CD14-positive monocyte (primary cell): ENCODE measurements around the gene NEGR1. TPM values are rescaled to one million over a fixed set of nuclear protein-coding genes. Genes with fewer than 3 reads are reported as not detected.

ENCODE experiments used
- DNase-seq, 3 donors: peaks; one replicate each; pipeline ENCODE4 v3.0.0-alpha.2; 2011 to 2022
- H2AFZ ChIP-seq: 2 replicates; pipeline ENCODE4 v1.6.0; 2012; ENCODE audit warnings: mild to moderate bottlenecking, low read depth, low read length, inconsistent platforms; ENCODE audit not compliant: insufficient read depth, poor library complexity, severe bottlenecking
- H3K27ac ChIP-seq, 2 donors: 1 replicate in 1 of 2; 2 replicates in 1 of 2; pipeline ENCODE4 v1.5.1; 2012 to 2013; ENCODE audit warnings: low read length in 2 of 2, control low read depth in 1 of 2, inconsistent platforms in 1 of 2, low read depth in 1 of 2, mild to moderate bottlenecking in 1 of 2
- H3K27me3 ChIP-seq, 2 donors: one replicate each; pipeline versions ENCODE4 v1.6.0 to v1.6.1; 2011 to 2013; ENCODE audit warnings: low read length in 2 of 2; ENCODE audit not compliant: control insufficient read depth in 2 of 2, insufficient read depth in 2 of 2
- H3K36me3 ChIP-seq, 2 donors: replicated peaks in 1 of 2; 1 replicate in 1 of 2; 2 replicates in 1 of 2; pipeline versions ENCODE4 v1.5.1 to v1.6.1; 2012 to 2013; ENCODE audit warnings: low read length in 2 of 2, control low read depth in 1 of 2, inconsistent platforms in 1 of 2, mild to moderate bottlenecking in 1 of 2; ENCODE audit not compliant: insufficient read depth in 2 of 2, control insufficient read depth in 1 of 2
- H3K4me1 ChIP-seq, 2 donors: 1 replicate in 1 of 2; 2 replicates in 1 of 2; pipeline versions ENCODE4 v1.5.1 to v1.6.1; 2012 to 2013; ENCODE audit warnings: low read length in 2 of 2, control low read depth in 1 of 2, inconsistent platforms in 1 of 2, mild to moderate bottlenecking in 1 of 2, moderate library complexity in 1 of 2; ENCODE audit not compliant: insufficient read depth in 2 of 2, control insufficient read depth in 1 of 2
- H3K4me2 ChIP-seq: replicated peaks from 2 replicates; pipeline ENCODE3; 2012; ENCODE audit warnings: low read length, moderate library complexity, mild to moderate bottlenecking; ENCODE audit not compliant: poor library complexity, severe bottlenecking; ENCODE audit errors: extremely low read depth
- H3K4me3 ChIP-seq, 3 experiments: fragments of 200-600 bp in 1 of 3; sonication (generic) in 1 of 3; replicated peaks in 1 of 3; 1 replicate in 2 of 3; 2 replicates in 1 of 3; pipeline ENCODE4 v1.5.1; 2011 to 2013; ENCODE audit warnings: low read length in 3 of 3, mild to moderate bottlenecking in 3 of 3, control low read depth in 2 of 3, low read depth in 2 of 3, inconsistent platforms in 1 of 3, moderate library complexity in 1 of 3
- H3K79me2 ChIP-seq: 2 replicates; pipeline ENCODE4 v1.6.0; 2012; ENCODE audit warnings: mild to moderate bottlenecking, control low read depth, inconsistent platforms, low read length, moderate library complexity; ENCODE audit not compliant: insufficient read depth
- H3K9ac ChIP-seq: 2 replicates; pipeline ENCODE4 v1.6.0; 2017; ENCODE audit warnings: low read length, mild to moderate bottlenecking; ENCODE audit not compliant: insufficient read depth, poor library complexity, severe bottlenecking
- H3K9me3 ChIP-seq, 2 donors: replicated peaks in 1 of 2; 1 replicate in 1 of 2; 2 replicates in 1 of 2; pipeline versions ENCODE4 v1.5.1 to v1.6.1; 2012 to 2013; ENCODE audit warnings: low read length in 2 of 2, control low read depth in 1 of 2; ENCODE audit not compliant: control insufficient read depth in 1 of 2, insufficient read depth in 1 of 2
- H4K20me1 ChIP-seq: 2 replicates; pipeline ENCODE4 v1.6.0; 2012; ENCODE audit warnings: mild to moderate bottlenecking, low read length, control low read depth, moderate library complexity; ENCODE audit not compliant: insufficient read depth
- H3K27ac Mint-ChIP-seq, 7 donors: one replicate each; pipeline ENCODE4 v1.8.0; 2020; ENCODE audit warnings: mild to moderate bottlenecking in 7 of 7, mixed read lengths in 7 of 7, moderate library complexity in 6 of 7, inconsistent platforms in 2 of 7
- H3K27me3 Mint-ChIP-seq, 3 donors: one replicate each; pipeline ENCODE4 v1.8.0; 2021 to 2022; ENCODE audit warnings: low read depth in 3 of 3, mild to moderate bottlenecking in 3 of 3, mixed read lengths in 3 of 3, moderate library complexity in 3 of 3, inconsistent platforms in 1 of 3
- H3K36me3 Mint-ChIP-seq, 2 donors: one replicate each; pipeline ENCODE4 v1.8.0; 2020; ENCODE audit warnings: mixed read lengths in 2 of 2, inconsistent platforms in 1 of 2, mild to moderate bottlenecking in 1 of 2
- H3K4me1 Mint-ChIP-seq: one replicate; pipeline ENCODE4 v1.8.0; 2020; ENCODE audit warnings: mild to moderate bottlenecking, mixed read lengths
- H3K4me3 Mint-ChIP-seq, 2 donors: one replicate each; pipeline ENCODE4 v1.8.0; 2020; ENCODE audit warnings: mild to moderate bottlenecking in 2 of 2, mixed read lengths in 2 of 2, moderate library complexity in 1 of 2
- H3K9me3 Mint-ChIP-seq, 7 donors: one replicate each; pipeline ENCODE4 v1.8.0; 2020 to 2022; ENCODE audit warnings: mixed read lengths in 7 of 7, mild to moderate bottlenecking in 6 of 7, moderate library complexity in 6 of 7, inconsistent platforms in 2 of 7
- WGBS: methylation state at CpG from one replicate; pipeline ENCODE4 v1.1.5; 2013; ENCODE audit warnings: missing lambda C conversion rate; ENCODE audit not compliant: insufficient coverage; 5-methylcytosine and 5-hydroxymethylcytosine counted together
- intact Hi-C, 2 donors: fragments of 100-400 bp; cut with micrococcal nuclease; formaldehyde crosslinking; loops; one replicate each; pipeline versions ENCODE4 v1.15.0 to v1.15.1; 2023
- polyA plus RNA-seq, 3 donors: library from polyadenylated mRNA; depleted of rRNA in 1 of 3; unstranded in 2 of 3; stranded (reverse) in 1 of 3; fragments of 300-500 nt in 2 of 3; fragments of >200 nt in 1 of 3; fragmentation: Illumina TruSeq in 2 of 3; gene quantifications; 1 replicate in 2 of 3; 2 replicates in 1 of 3; pipeline ENCODE4 v1.2.3, GENCODE V29; 2012 to 2021
- TF ChIP-seq, protein P1 (sequence below): fragments of 200-600 bp; IDR thresholded peaks from one replicate; pipeline ENCODE4 v1.8.0; 2022; ENCODE audit warnings: antibody characterized with exemption, mild to moderate bottlenecking

The NEGR1 gene
- polyA plus RNA-seq, 3 donors: 0.03 to 0.15 (median 0.13) TPM

- no peak overlapping the region for H3K27ac ChIP-seq
- TF ChIP-seq, protein P1, sequence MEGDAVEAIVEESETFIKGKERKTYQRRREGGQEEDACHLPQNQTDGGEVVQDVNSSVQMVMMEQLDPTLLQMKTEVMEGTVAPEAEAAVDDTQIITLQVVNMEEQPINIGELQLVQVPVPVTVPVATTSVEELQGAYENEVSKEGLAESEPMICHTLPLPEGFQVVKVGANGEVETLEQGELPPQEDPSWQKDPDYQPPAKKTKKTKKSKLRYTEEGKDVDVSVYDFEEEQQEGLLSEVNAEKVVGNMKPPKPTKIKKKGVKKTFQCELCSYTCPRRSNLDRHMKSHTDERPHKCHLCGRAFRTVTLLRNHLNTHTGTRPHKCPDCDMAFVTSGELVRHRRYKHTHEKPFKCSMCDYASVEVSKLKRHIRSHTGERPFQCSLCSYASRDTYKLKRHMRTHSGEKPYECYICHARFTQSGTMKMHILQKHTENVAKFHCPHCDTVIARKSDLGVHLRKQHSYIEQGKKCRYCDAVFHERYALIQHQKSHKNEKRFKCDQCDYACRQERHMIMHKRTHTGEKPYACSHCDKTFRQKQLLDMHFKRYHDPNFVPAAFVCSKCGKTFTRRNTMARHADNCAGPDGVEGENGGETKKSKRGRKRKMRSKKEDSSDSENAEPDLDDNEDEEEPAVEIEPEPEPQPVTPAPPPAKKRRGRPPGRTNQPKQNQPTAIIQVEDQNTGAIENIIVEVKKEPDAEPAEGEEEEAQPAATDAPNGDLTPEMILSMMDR: no peak
- Mint-ChIP-seq H3K4me1 (peaks cover 18% of the 10 kb centered on the region), H3K27me3 (no peaks in the 10 kb centered on the region), H3K9me3 (peaks cover 0 to 16% (median 9%) of the 10 kb centered on the region in 7 donors), H3K36me3 (no peaks in the 10 kb centered on the region), H3K4me3 (no peak overlapping the region), H3K27ac (no peak overlapping the region)
- no peak for DNase-seq
- H3K79me2 ChIP-seq: no peaks in the 10 kb centered on the region
- peaks cover 7 to 13% of the 10 kb centered on the region in 2 donors for H3K4me1 ChIP-seq
- no peaks in the 10 kb centered on the region for H4K20me1 ChIP-seq
- no peak overlapping the region for H3K4me3 ChIP-seq
- H3K36me3 ChIP-seq: no peaks in the 10 kb centered on the region
- no CpG with 5 or more reads among the region's 2 CpGs for WGBS
- H3K4me2 ChIP-seq: no peak overlapping the region
- H3K27me3 ChIP-seq: no peaks in the 10 kb centered on the region
- intact Hi-C loops: no loop called here
- no peak overlapping the region for H3K9ac ChIP-seq
- no peaks in the 10 kb centered on the region for H3K9me3 ChIP-seq
- H2AFZ ChIP-seq: no peak overlapping the region
These were observed 397.2 kb downstream of the NEGR1 start for GRCh38 chr1:71885171-71885570.

DNA sequence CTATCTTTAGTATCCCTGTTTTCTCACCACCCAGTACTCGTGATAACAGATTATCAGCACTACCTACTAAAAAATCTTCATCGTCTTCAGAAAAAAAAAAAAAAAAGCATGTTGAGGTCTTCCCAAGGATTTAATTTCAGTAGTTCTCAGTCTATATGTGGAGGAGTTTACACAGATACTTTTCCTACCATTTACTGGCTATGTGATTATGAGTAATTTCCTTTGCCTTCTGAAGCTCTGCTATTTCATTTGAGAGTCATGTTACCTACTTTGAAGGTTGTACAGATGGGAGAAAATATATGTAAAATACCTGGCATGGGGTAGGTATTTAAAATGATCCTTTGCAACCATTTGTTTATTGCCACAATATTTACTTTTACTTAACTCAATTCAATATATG is 399.7 kb downstream of the NEGR1 start:
- Histone ChIP-seq H3K4me2 (peak overlapping the region; percentile 30), H3K9ac (no peak overlapping the region), H2AFZ (no peak overlapping the region), H3K36me3 (no peaks in the 10 kb centered on the region), H3K4me1 (peaks cover 7 to 13% of the 10 kb centered on the region in 2 donors), H3K27ac (peak overlapping the region in 1 of 2 donors; percentile 14), H3K9me3 (no peaks in the 10 kb centered on the region), H3K27me3 (no peaks in the 10 kb centered on the region), H3K79me2 (no peaks in the 10 kb centered on the region), H4K20me1 (no peaks in the 10 kb centered on the region), H3K4me3 (no peak overlapping the region)
- H3K4me3 Mint-ChIP-seq: no peak overlapping the region
- WGBS: no CpG with 5 or more reads among the region's 2 CpGs
- DNase-seq: no peak
- H3K4me1 Mint-ChIP-seq: peaks cover 18% of the 10 kb centered on the region
- H3K36me3 Mint-ChIP-seq: no peaks in the 10 kb centered on the region
- H3K27me3 Mint-ChIP-seq: no peaks in the 10 kb centered on the region
- TF ChIP-seq, protein P1: no peak
- intact Hi-C loops: no loop called here
- H3K27ac Mint-ChIP-seq: peak overlapping the region in 3 of 7 donors; percentile 30 to 83 (median 42)
- H3K9me3 Mint-ChIP-seq: peaks cover 0 to 11% (median 5%) of the 10 kb centered on the region in 7 donors
